Adrenal gland (tissue), 12 donors: ENCODE results near the gene ARL6IP4. TPM values are rescaled to one million over a fixed set of nuclear protein-coding genes. Genes with fewer than 3 reads are reported as not detected.

Experiments
- DNase-seq, 7 donors: peaks; one replicate each; pipeline ENCODE4 v3.0.0-alpha.2; 2019 to 2020
- H3K27ac ChIP-seq, 5 donors: fragments of 200-600 bp; sonication (generic) in 4 of 5; 1 replicate in 3 of 5; 2 replicates in 2 of 5; pipeline versions ENCODE4 v1.5.1 to v1.8.0; 2016 to 2020; ENCODE audit warnings: mild to moderate bottlenecking in 1 of 5
- H3K27me3 ChIP-seq: fragments of 200-600 bp; 2 replicates; pipeline ENCODE4 v1.8.0; 2021
- H3K36me3 ChIP-seq, 2 donors: fragments of 200-600 bp; replicated peaks in 1 of 2; 1 replicate in 1 of 2; 2 replicates in 1 of 2; pipeline versions ENCODE4 v1.5.1 to v1.8.0; 2018 to 2022
- H3K4me1 ChIP-seq, 2 donors: fragments of 200-600 bp; replicated peaks in 1 of 2; 1 replicate in 1 of 2; 2 replicates in 1 of 2; pipeline versions ENCODE4 v1.5.1 to v1.8.0; 2018 to 2021
- H3K4me3 ChIP-seq, 4 donors: fragments of 200-600 bp; sonication (generic) in 3 of 4; one replicate each; pipeline ENCODE4 v1.5.1; 2016 to 2018
- H3K9me3 ChIP-seq, 3 donors: fragments of 200-600 bp; sonication (generic) in 1 of 3; replicated peaks in 1 of 3; 1 replicate in 2 of 3; 2 replicates in 1 of 3; pipeline versions ENCODE4 v1.5.1 to v1.8.0; 2016 to 2021
- CTCF ChIP-seq, 6 experiments: fragments of 450-650 bp in 4 of 6; fragments of 200-600 bp in 2 of 6; sonication (generic) in 1 of 6; IDR thresholded peaks; 1 replicate in 5 of 6; 2 replicates in 1 of 6; pipeline versions ENCODE4 v1.5.1 to v1.8.0; 2016 to 2021; ENCODE audit warnings: antibody characterized with exemption in 6 of 6, mild to moderate bottlenecking in 2 of 6, moderate library complexity in 1 of 6
- POLR2A ChIP-seq, 2 donors: fragments of 450-650 bp; IDR thresholded peaks; one replicate each; pipeline ENCODE4 v1.6.1; 2017; ENCODE audit warnings: antibody characterized with exemption in 2 of 2, mild to moderate bottlenecking in 2 of 2, moderate library complexity in 1 of 2
- WGBS, 4 donors: extraction: QIAGEN DNeasy Blood & Tissue Kit in 2 of 4; methylation state at CpG; one replicate each; pipeline versions ENCODE4 v1.1.5 to v1.1.7; 2013 to 2017; 5-methylcytosine and 5-hydroxymethylcytosine counted together
- intact Hi-C, 2 donors: fragments of 100-400 bp; cut with DNase I; formaldehyde crosslinking; loops; one replicate each; pipeline versions ENCODE4 v1.14.1 to v1.15.0; 2022 to 2023
- polyA plus RNA-seq, 3 donors: library from polyadenylated mRNA; stranded (reverse); fragments of 200-250 nt in 2 of 3; fragments of 350-450 nt in 1 of 3; fragmentation: Illumina TruSeq in 1 of 3; extraction: RNeasy Lipid Tissue Mini Kit (QIAGEN cat#74804) in 1 of 3; gene quantifications; one replicate each; pipeline ENCODE4 v1.2.3, GENCODE V29; 2013 to 2014
- total RNA-seq, 9 donors: library from RNA; depleted of rRNA in 4 of 9; stranded (reverse); fragments of >200 nt in 4 of 9; fragments of 120-200 nt in 1 of 9; fragmentation: NEBNext Ultra II Directional in 1 of 9; extraction: Animal tissue kit (Norgen Biotek cat#: 25700) in 1 of 9; gene quantifications; one replicate each; pipeline versions ENCODE4 v1.1.0 to v1.2.4, GENCODE V29; 2013 to 2023
- donor health status: healthy with polysubstance abuse.
- donor health status: Bipolar disorder and iron deficiency.
- donor health status: DM: yes; HTN: yes; CAD: no.
- donor health status: DM: no; HTN: no; CAD: no.
- donor health status: DM: no; HTN: no; CAD: no.
- donor health status: DM: yes; HTN: yes; CAD: no.

The ARL6IP4 gene
- total and polyA plus RNA-seq, 12 donors, result 192 to 709 (median 296) TPM

GRCh38 chr12:122977655-122978392, 2.7 kb upstream of the ARL6IP4 start:
- Histone ChIP-seq H3K27me3 (no peaks in the 10 kb centered on the region), H3K36me3 (peaks cover 0 to 4% of the 10 kb centered on the region in 2 donors), H3K27ac (no peak overlapping the region), H3K4me3 (no peak overlapping the region), H3K9me3 (no peaks in the 10 kb centered on the region), H3K4me1 (peaks cover 40 to 59% of the 10 kb centered on the region in 2 donors)
- intact Hi-C loops, result no loop called here
- no peak for DNase-seq
- no peak for TF ChIP-seq CTCF (IDR thresholded peaks at IDR 0.05)
- no peak for TF ChIP-seq POLR2A (IDR thresholded peaks at IDR 0.05)
- 80 to 93% (median 83%) methylated on average over 7 to 9 of the region's 9 CpGs for WGBS, 4 donors

GRCh38 chr12:122978507-122978955, 1.9 kb upstream of the ARL6IP4 start:
- intact Hi-C loops, result no loop called here
- 80 to 90% (median 85%) methylated on average over 4 to 21 of the region's 21 CpGs for WGBS, 4 donors
- H3K4me1 ChIP-seq, result peaks cover 40 to 66% of the 10 kb centered on the region in 2 donors
- H3K27me3 ChIP-seq, result no peaks in the 10 kb centered on the region
- DNase-seq, result peak in 2 of 7 donors; percentile 7 to 25
- peaks cover 0 to 4% of the 10 kb centered on the region in 2 donors for H3K36me3 ChIP-seq
- TF ChIP-seq CTCF (IDR thresholded peaks at IDR 0.05) (no peak), POLR2A (IDR thresholded peaks at IDR 0.05) (no peak)
- no peak overlapping the region for H3K27ac ChIP-seq
- H3K9me3 ChIP-seq, result no peaks in the 10 kb centered on the region
- H3K4me3 ChIP-seq, result no peak overlapping the region

GRCh38 chr12:122979001-122979907, 1.2 kb upstream of the ARL6IP4 start:
- WGBS, 4 donors, result 60 to 81% (median 71%) methylated on average over 5 to 28 of the region's 28 CpGs
- no peaks in the 10 kb centered on the region for H3K9me3 ChIP-seq
- no peak for TF ChIP-seq POLR2A (IDR thresholded peaks at IDR 0.05)
- TF ChIP-seq CTCF (IDR thresholded peaks at IDR 0.05), result no peak
- peaks cover 43 to 66% of the 10 kb centered on the region in 2 donors for H3K4me1 ChIP-seq
- peak in 2 of 7 donors; percentile 6 to 24 for DNase-seq
- H3K27me3 ChIP-seq, result no peaks in the 10 kb centered on the region
- no peak overlapping the region for H3K27ac ChIP-seq
- intact Hi-C loops, result no loop called here
- H3K36me3 ChIP-seq, result peaks cover 0 to 4% of the 10 kb centered on the region in 2 donors
- H3K4me3 ChIP-seq, result peak overlapping the region in 1 of 4 donors; percentile 75

GRCh38 chr12:122979908-122980182, 636 bp upstream of the ARL6IP4 start:
- Histone ChIP-seq H3K4me3 (peak overlapping the region in 1 of 4 donors; percentile 75), H3K27ac (peak overlapping the region in 2 of 5 donors; percentile 87 to 90), H3K9me3 (no peaks in the 10 kb centered on the region), H3K36me3 (peaks cover 0 to 4% of the 10 kb centered on the region in 2 donors), H3K27me3 (no peaks in the 10 kb centered on the region), H3K4me1 (peaks cover 48 to 72% of the 10 kb centered on the region in 2 donors)
- TF ChIP-seq CTCF (IDR thresholded peaks at IDR 0.05), result no peak
- no peak for TF ChIP-seq POLR2A (IDR thresholded peaks at IDR 0.05)
- intact Hi-C loops, result loop anchor here in 1 of 2 donors (5.0 kb wide), 2 partner anchors 172 to 257 kb away; partner anchors contain the start of gene PITPNM2
- whole genome bisulfite sequencing, 4 donors, result 6 to 16% (median 13%) methylated on average over 7 of the region's 7 CpGs
- no peak for DNase-seq
